GM10266 (cell line): Measurements from ENCODE around the gene C1QTNF4.
"Not testable (repeated sequence)": the region's sequence is repeated elsewhere in the genome, so short reads cannot be mapped to it uniquely, and the experiment has no call there.

Experiments
- DNase-seq: peaks from one replicate; pipeline ENCODE4 v3.0.0; 2012; ENCODE audit errors: extremely low spot score
- CTCF ChIP-seq: IDR thresholded peaks from 2 replicates; pipeline ENCODE4 v1.5.1; 2012; ENCODE audit warnings: mild to moderate bottlenecking, low read depth; ENCODE audit not compliant: control insufficient read depth, insufficient read depth; ENCODE audit errors: missing control alignments

The C1QTNF4 gene

GRCh38 chr11:47593934-47594855, at the start of gene C1QTNF4:
Gene C1QTNF4, minus strand, starts transcription at chr11:47594411. Its CDS starts 3,601 bp downstream, at chr11:47590810.
- no peak for TF ChIP-seq CTCF
- DNase-seq = no peak

GRCh38 chr11:47642099-47642855, 48.1 kb upstream of the C1QTNF4 start, which contains the start of gene MTCH2:
Gene MTCH2, minus strand, starts transcription at chr11:47642559. Its CDS starts 94 bp downstream, at chr11:47642465.
- DNase-seq = peak; percentile 96
- TF ChIP-seq CTCF = peak; percentile 36

DNA sequence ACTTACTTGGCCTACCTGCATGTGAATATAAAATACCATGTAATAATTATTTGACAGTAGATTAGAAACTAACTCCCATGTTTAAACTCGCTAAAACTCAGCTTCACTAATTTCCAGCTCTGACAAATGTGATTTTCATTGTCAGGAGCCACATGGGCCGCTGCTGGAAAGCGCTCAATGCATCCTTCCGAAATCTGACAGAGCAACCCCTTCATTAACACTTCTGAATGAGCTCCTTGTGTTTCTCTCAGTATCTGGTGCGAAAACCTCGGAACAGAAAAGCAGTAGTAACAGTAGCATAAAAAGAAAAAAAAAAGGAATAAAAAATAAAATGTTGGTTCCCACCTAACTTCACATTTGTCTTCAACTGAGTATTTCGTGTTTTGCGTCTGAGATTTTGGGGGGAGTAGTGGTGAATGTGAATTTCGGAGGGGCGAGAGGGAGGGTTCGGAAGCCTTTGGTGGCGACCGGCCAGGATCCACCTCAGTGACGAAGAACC, 47.4 kb upstream of the C1QTNF4 start:
- no peak for DNase-seq
- TF ChIP-seq CTCF = no peak

DNA sequence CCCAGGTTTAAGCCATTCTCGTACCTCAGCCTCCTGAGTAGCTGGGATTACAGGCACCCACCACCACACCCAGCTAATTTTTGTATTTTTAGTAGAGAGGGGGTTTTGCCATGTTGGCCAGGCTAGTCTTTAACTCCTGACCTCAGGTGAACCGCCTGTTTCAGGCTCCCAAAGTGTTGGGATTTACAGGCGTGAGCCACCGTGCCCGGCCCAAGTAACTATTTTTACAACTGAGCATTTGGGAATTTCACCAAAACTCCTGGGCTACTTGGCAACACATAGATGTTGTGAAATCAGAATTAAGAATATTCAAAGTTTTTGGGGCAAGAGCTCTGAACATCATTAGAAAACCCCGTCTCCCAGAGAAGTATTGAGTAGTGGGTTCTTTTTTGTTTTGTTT, 46.3 kb upstream of the C1QTNF4 start:
- not testable (repeated sequence) for DNase-seq

DNA sequence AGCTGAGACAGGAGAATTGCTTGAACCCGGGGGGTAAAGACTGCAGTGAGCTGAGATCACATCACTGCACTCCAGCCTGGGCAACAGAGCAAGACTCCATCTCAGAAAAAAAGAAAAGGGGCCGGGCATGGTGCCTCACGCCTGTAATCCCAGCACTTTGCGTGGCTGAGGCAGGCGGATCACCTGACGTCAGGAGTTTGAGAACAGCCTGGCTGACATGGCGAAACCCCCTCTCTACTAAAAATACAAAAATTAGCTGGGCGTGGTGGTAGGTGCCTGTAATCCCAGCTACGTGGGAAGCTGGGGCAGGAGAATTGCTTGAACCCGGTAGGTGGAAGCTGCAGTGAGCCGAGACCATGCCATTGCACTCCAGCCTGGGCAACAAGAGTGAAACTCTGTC, 42.1 kb upstream of the C1QTNF4 start:
- DNase-seq = not testable (repeated sequence)

DNA sequence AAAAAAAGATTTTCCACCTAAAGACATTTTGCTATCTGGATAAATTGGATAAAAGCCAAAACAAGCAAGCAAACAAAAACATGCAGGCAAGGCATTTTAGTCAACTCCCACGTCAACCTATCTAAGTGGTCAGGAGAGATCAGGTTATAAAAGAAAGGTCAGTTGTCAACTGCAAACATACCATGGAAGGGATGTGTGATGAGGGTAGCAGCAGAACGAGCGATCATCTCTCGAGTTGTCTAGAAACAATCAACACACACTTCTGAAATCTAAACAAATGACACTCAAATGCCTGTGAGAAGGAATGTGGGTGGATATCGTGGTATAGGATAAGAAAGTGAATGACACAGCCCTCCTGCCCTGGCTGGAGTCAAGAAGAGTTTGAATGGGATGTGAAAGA, 37.3 kb upstream of the C1QTNF4 start:
- DNase-seq = no peak
- no peak for TF ChIP-seq CTCF

DNA sequence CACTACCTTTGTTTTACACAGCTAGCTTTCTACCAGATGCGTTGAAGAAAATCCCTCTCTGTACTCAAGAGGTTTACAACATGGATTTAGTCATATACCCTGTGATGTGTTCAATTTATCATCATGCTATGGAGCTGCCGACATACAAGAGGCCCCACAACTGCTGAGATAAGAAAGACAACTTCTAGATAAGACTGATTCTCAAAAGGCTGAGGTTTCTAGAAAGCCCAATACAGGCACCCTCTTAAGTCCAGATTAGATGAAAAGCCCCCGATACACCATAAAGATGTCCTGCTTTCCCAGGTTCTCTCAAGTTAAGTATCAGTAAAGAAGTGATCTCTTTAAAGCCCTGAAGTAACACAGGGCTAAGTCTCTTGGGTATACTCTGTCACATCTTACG, 33.8 kb upstream of the C1QTNF4 start:
- TF ChIP-seq CTCF = no peak
- no peak for DNase-seq

DNA sequence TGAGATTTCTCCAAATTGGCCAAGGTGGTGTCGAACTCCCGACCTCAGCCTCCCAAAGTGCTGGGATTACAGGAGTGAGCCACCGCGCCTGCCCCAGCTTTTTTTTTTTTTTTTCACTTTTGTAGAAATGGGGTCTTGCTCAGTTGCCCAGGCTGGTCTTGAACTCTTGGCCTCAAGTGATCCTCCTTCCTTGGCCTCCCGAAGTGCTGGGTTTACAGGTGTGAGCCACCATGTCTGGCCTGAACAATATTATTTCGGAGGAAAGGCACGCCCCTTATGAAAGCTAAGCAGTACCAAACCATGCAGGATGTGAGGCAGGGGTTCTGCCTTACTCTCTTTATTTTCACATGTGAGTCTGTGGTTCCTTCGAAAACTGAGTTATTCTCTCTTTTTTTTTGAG, 32.0 kb upstream of the C1QTNF4 start:
- DNase-seq = no peak
- no peak for TF ChIP-seq CTCF
